Brain pericyte (primary cell): ENCODE results near the gene KCNJ5.

ENCODE experiments used
- DNase-seq: peaks from one replicate; pipeline ENCODE4 v3.0.0-alpha.2; 2012; ENCODE audit warnings: low read depth, low spot score

Gene KCNJ5

DNA sequence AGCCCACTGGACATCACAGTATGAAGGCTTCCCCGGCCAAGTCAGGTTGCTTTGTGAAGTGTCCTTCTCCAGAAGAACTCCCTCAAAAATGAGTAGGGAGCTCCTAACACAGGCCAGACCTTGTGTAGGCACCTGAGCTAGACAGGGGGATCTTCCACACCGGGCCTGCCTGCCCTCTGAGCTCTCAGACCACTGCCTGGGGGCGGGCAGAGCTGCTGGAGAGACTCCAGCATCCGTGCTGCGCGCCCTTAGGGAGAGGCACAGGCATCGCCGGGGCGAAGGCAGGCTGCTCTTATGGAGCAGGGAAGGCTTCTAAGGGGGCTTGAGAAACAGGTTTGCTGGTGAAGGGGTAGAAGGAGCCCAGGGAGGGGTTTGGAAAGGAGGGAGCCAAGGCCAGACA lies 4.4 kb downstream of the KCNJ5 start:
- DNase-seq = no peak

GRCh38 chr11:128896356-128896755 lies 5.2 kb downstream of the KCNJ5 start:
- no peak for DNase-seq

GRCh38 chr11:128897826-128898225 lies 6.7 kb downstream of the KCNJ5 start:
- DNase-seq = no peak

- no peak for DNase-seq
These were observed 7.6 kb downstream of the KCNJ5 start for GRCh38 chr11:128898580-128899344.

DNA sequence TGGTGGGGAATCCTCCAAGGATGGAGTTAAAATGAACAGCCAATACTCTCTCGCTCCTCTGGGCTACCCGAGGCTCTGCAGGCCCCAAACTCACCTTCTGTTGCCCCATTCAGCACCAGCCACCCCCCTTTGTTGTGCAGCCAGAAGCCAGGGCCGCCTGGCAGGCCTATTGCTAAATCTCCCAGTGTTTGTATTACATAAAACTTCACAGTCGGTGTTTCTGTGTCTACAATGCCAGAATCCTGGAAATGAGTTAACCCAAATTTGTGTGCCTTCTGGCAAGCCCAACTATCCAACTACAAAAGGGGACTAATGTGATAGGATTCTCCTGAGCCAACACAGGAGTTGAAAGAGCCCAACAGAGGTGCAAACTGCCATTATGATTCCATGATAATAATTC lies 9.3 kb downstream of the KCNJ5 start:
- no peak for DNase-seq

DNA sequence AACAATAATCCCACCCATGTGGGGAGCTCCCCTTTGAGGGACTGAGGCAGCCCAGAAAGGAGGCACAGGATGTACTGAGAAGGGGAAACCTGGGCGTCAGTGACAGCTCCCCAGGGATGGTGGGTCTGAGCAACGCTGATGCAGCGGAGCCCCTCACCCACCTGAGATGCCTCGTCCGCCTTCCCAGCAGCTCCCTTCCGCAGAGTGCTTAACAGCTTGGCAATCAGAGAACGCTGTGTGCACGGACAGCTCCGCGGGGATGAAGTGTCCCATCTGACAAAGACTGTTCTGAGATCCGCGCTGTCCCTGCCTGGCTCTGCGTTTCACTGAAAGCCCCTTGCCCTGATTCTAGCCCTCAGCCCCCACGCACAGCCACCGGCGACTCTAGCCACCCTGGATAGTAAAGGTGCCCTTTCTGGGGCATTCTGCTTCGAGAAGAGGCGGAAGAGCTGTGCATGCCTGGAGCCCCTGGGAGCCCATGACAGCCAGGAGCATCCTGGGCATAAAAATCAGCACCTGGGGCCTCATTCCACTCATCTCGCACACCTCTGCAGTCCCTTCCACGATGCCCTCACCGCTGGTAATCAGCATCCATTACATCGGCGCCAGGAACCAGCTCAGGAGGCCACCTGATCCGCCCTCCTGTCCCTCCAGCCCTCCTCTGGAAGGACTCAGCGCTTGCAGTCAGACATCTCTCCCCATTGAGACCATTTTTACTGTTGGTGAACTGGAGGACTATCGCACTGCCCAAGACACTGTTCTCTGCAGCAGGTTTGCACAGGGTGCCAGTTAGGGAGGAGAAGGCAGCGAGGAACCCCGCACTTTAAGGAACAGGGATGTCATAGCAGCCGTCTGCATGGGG lies 10.7 kb downstream of the KCNJ5 start:
- no peak for DNase-seq

GRCh38 chr11:128902515-128903066 lies 11.4 kb downstream of the KCNJ5 start:
- no peak for DNase-seq

DNA sequence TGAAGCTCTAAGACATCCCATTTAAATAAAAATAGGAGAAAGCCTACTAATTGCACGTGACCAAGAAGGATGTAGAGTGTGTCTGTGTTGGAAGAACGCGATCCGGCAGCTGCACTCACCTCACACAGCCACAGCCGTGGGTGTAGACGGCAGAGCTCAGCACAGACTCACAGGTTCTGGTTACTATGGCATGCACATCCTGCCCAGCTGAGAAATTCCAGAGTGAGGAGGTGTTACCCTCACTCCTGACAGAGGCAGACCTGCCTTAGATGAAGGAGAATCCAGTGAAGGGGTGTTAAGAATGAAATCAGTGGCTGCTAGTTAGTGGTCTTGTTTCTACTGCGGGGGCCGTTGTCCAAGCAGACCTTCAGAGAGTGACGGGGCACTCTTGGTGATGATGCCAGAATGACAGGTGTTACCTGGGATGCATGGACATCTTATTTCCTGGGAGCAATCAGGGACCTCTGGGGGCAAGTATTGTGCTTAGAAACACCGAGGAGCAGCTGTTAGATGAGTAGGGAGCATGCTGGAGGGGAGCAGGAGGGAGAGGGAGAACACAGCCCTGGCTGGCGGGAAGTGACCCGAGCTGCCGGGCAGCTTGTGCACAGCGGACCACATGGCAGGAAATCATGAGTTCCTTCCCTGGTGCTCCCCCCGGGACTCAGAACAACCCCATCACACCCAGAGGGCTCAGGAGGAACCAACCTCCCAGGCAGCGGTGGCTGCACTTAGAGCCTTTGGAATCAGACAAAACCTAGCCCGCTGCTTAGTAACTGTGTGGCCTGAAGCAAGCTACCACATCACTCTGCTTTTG lies 12.3 kb downstream of the KCNJ5 start:
- no peak for DNase-seq

- DNase-seq = no peak
These were observed 13.1 kb downstream of the KCNJ5 start for GRCh38 chr11:128904303-128904655.

DNA sequence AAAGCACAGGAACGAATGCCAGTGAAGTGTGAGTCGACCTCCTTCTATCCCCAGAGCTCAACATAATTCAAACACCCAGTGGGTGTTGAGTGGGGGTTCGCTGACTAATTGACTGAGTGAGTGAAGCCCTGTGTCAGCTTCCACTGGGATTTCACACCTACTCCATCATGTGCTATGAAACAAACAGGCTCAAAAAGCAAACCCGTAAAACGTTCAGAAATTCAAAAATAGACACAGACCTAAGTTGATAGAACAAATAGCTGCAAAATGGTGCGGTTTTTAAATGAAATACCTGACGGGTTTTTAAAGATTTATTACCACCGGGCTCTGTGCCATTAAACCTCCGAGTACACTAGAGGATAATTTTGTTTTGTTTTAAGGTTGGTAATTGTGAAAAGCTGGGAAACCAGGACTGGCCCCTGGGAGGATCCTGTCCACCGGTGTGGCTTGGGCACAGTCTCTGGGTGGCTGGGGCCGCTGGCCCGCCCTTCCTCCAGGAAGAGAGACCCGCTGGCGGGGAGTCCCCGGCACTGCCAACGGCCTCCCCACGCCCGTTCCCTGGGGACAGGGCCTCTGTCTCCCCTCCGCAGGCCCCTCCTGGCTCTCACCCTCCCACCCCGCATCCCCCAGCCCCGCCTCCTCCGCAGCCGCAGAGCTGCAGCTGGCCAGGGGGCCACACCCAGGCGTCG lies 13.6 kb downstream of the KCNJ5 start:
- DNase-seq = no peak

GRCh38 chr11:128905345-128906184 lies 14.4 kb downstream of the KCNJ5 start:
- no peak for DNase-seq

GRCh38 chr11:128906185-128907050 lies 15.3 kb downstream of the KCNJ5 start:
- no peak for DNase-seq

DNA sequence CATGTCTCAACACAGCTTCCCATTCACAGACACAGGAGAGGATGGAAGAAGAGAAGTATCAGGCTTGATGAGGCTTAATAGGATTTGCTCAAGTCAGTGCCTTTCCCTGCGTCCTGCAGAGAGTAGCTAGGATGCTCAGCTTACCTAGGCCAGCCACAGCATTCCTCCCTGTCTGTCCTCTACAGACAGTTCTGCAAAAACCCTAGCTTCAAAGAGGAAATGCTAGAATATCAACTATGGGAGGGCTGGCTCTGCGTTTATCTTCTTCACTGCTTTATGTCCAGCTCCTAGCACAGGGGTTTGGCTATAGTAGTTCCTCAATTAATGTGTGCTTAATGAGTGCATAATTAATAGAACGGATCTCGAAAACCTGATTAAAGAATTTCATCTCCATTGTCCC lies 16.4 kb downstream of the KCNJ5 start:
- DNase-seq = no peak

DNA sequence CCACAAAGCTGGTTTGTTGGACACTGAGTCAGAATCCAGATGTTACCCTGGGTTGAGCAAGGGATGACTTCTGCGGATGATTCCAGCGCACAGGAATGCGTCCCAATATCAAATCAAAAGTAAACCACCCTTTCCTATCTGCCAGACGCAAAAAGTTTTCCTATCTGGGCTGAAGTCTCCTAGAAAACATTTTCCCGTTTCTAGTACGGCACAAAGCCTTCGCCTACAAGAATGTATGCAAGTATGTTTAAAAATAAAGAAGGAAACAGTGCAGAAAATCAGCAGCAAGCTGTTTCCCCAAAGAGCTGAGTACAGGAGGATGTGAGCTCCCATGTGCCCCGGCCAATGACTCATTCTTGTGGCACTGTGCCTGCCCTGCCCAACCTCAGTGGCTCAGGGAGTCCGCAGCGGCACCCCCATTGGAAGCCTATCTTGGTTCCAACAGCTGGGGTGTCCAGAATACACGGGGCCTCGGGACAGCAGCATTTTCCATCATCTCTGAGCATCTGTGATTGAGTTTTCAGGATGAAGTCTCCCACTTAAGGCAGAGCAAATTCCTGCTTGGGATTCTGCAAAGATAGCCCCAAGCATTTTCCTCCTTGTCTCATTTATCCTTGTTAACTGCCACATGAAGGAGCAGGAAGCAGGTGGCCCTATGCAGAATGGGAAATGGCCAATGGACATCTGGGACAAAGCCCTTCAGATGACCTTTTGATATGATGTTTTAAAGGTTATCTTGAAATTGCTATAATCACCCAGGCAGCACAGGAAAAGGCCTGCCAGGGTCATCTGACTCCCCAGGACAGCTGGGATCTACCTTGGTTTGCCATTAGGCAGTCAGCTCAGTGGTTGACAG lies 17.5 kb downstream of the KCNJ5 start:
- no peak for DNase-seq

GRCh38 chr11:128909438-128910125 lies 18.4 kb downstream of the KCNJ5 start:
- no peak for DNase-seq

GRCh38 chr11:128910576-128910975 lies 19.4 kb downstream of the KCNJ5 start:
- DNase-seq = no peak

DNA sequence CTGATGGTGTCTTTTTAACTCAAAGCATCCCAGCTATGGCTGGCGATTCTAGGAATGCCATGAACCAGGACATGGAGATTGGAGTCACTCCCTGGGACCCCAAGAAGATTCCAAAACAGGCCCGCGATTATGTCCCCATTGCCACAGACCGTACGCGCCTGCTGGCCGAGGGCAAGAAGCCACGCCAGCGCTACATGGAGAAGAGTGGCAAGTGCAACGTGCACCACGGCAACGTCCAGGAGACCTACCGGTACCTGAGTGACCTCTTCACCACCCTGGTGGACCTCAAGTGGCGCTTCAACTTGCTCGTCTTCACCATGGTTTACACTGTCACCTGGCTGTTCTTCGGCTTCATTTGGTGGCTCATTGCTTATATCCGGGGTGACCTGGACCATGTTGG lies 20.1 kb downstream of the KCNJ5 start:
- no peak for DNase-seq

DNA sequence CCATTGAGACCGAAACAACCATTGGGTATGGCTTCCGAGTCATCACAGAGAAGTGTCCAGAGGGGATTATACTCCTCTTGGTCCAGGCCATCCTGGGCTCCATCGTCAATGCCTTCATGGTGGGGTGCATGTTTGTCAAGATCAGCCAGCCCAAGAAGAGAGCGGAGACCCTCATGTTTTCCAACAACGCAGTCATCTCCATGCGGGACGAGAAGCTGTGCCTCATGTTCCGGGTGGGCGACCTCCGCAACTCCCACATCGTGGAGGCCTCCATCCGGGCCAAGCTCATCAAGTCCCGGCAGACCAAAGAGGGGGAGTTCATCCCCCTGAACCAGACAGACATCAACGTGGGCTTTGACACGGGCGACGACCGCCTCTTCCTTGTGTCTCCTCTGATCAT lies 20.5 kb downstream of the KCNJ5 start:
- no peak for DNase-seq
